Muscle of leg (tissue), 16 donors: Measurements from ENCODE around the gene ATG5. TPM values are rescaled to one million over a fixed set of nuclear protein-coding genes. Genes with fewer than 3 reads are reported as not detected.

Experiments
- DNase-seq: peaks from one replicate; pipeline ENCODE4 v3.0.0; 2013
- H3K27ac ChIP-seq: one replicate; pipeline ENCODE4 v1.5.1; 2013; ENCODE audit warnings: mild to moderate bottlenecking, low read length, control low read depth
- H3K27me3 ChIP-seq: one replicate; pipeline ENCODE4 v1.6.1; 2013; ENCODE audit warnings: low read length; ENCODE audit not compliant: control insufficient read depth, insufficient read depth
- H3K36me3 ChIP-seq: one replicate; pipeline ENCODE4 v1.6.1; 2013; ENCODE audit warnings: low read length; ENCODE audit not compliant: control insufficient read depth, insufficient read depth
- H3K4me1 ChIP-seq: one replicate; pipeline ENCODE4 v1.6.1; 2013; ENCODE audit warnings: low read length; ENCODE audit not compliant: control insufficient read depth, insufficient read depth
- H3K4me3 ChIP-seq: one replicate; pipeline ENCODE4 v1.5.1; 2013; ENCODE audit warnings: low read length, control low read depth
- H3K9me3 ChIP-seq: replicated peaks from 2 replicates; pipeline ENCODE4 v1.6.1; 2013; ENCODE audit warnings: low read depth, low read length; ENCODE audit not compliant: control insufficient read depth
- WGBS: methylation state at CpG from one replicate; pipeline ENCODE4 v1.1.5; 2013; ENCODE audit warnings: missing lambda C conversion rate; ENCODE audit not compliant: insufficient coverage; 5-methylcytosine and 5-hydroxymethylcytosine counted together
- long read RNA-seq, 11 donors: transcript quantifications; one replicate each; lab custom pipeline, GENCODE V29; 2026
- polyA plus RNA-seq, 8 donors: library from polyadenylated mRNA; unstranded; fragments of 120-200 nt; gene quantifications; one replicate each; pipeline versions ENCODE4 v1.2.1 to v1.2.3, GENCODE V29; 2013; ENCODE audit warnings: inconsistent platforms in 1 of 8, low replicate concordance in 1 of 8; ENCODE audit not compliant: insufficient read length in 8 of 8, insufficient read depth in 1 of 8
- total RNA-seq: library from RNA; stranded (reverse); fragments of 120-200 nt; gene quantifications from one replicate; pipeline ENCODE4 v1.2.4, GENCODE V29; 2013

ATG5 gene
- total RNA-seq = 27.8 TPM
- 10 to 100 TPM; 19.2 to 29.8 (median 23.5) TPM for polyA plus RNA-seq
- long read RNA-seq, donor 1, partial matches to known transcripts = 0 of 5 reads
- long read RNA-seq, donor 1, other reads (novel, unspliced or antisense) = 0 of 5 reads
- long read RNA-seq, donor 2 = 0 reads
- long read RNA-seq, donor 3, transcript ATG5-204 (8 exons, 3,216 nt) = major isoform, 7 of 10 reads
- long read RNA-seq, donor 3, partial matches to known transcripts = 0 of 10 reads
- long read RNA-seq, donor 3, other reads (novel, unspliced or antisense) = 0 of 10 reads
- long read RNA-seq, donor 4, partial matches to known transcripts = 0 of 4 reads
- long read RNA-seq, donor 4, other reads (novel, unspliced or antisense) = 0 of 4 reads
- long read RNA-seq, donor 5, transcript ATG5-204 (8 exons, 3,216 nt) = major isoform, 8 of 10 reads
- long read RNA-seq, donor 5, partial matches to known transcripts = 0 of 10 reads
- long read RNA-seq, donor 5, other reads (novel, unspliced or antisense) = 0 of 10 reads
- long read RNA-seq, donor 6, transcript ATG5-204 (8 exons, 3,216 nt) = major isoform, 8 of 16 reads
- long read RNA-seq, donor 6, transcript ATG5-208 (7 exons, 3,035 nt) = minor isoform, 7 of 16 reads
- long read RNA-seq, donor 6, partial matches to known transcripts = 0 of 16 reads
- long read RNA-seq, donor 6, other reads (novel, unspliced or antisense) = 0 of 16 reads
- long read RNA-seq, donor 7, transcript ATG5-204 (8 exons, 3,216 nt) = major isoform, 9 of 13 reads
- long read RNA-seq, donor 7, partial matches to known transcripts = 0 of 13 reads
- long read RNA-seq, donor 7, other reads (novel, unspliced or antisense) = 0 of 13 reads
- long read RNA-seq, donor 8, partial matches to known transcripts = 0 of 4 reads
- long read RNA-seq, donor 8, other reads (novel, unspliced or antisense) = 0 of 4 reads
- long read RNA-seq, donor 9, transcript ATG5-204 (8 exons, 3,216 nt) = major isoform, 5 of 7 reads
- long read RNA-seq, donor 9, partial matches to known transcripts = 0 of 7 reads
- long read RNA-seq, donor 9, other reads (novel, unspliced or antisense) = 0 of 7 reads
- long read RNA-seq, donor 10, transcript ATG5-204 (8 exons, 3,216 nt) = major isoform, 12 of 13 reads
- long read RNA-seq, donor 10, partial matches to known transcripts = 0 of 13 reads
- long read RNA-seq, donor 10, other reads (novel, unspliced or antisense) = 0 of 13 reads
- long read RNA-seq, donor 11, transcript ATG5-204 (8 exons, 3,216 nt) = major isoform, 7 of 11 reads
- long read RNA-seq, donor 11, partial matches to known transcripts = 0 of 11 reads
- long read RNA-seq, donor 11, other reads (novel, unspliced or antisense) = 0 of 11 reads

DNA sequence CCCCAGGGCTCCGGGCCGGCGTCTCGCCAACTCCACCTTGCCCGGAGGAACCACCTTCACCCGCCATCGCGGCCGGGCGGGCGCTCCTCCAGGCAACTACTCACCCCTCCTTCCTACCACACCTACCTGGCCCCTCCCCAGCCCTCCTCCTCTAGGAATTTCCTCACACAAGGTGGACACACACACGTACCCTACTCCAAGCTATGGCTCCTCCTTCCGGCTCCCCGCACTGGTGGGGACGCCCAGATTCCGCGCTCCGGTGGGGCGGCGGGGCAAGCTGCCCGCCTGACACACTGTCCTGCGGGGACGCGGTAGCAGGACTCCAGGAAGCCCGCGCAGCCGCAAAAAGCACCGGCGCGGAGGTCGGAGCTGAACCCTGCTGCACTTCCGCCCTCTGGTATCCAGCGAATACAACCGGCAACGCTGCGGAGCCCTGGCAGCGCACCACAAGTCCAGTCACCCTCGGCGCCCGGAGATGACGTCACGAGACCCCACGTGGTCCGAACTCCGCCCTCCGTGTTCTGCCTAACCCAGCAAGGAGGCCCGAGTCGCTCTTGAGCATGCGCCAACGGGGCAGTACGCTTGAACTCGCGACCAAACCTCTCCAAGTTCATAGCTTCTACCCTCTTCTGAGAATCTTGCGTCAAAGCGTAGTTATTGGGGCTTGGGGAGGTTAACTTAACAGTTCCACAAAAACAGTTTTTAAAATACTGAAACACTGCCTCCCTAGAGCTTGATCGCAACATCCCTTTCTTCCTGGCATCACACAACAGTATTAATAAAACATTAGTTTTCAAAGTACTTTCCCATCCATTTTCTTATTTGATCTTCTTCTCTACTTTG, at the start of gene ATG5:
ATG5 (minus strand) TSS at position 425 of the 843 bp plus-strand sequence. CDS start 9,552 bp downstream, outside the sequence.
- H3K4me3 ChIP-seq = peak within 1 kb of the TSS; percentile 76
- 2% methylated on average over 42 of the region's 56 CpGs for WGBS

DNA sequence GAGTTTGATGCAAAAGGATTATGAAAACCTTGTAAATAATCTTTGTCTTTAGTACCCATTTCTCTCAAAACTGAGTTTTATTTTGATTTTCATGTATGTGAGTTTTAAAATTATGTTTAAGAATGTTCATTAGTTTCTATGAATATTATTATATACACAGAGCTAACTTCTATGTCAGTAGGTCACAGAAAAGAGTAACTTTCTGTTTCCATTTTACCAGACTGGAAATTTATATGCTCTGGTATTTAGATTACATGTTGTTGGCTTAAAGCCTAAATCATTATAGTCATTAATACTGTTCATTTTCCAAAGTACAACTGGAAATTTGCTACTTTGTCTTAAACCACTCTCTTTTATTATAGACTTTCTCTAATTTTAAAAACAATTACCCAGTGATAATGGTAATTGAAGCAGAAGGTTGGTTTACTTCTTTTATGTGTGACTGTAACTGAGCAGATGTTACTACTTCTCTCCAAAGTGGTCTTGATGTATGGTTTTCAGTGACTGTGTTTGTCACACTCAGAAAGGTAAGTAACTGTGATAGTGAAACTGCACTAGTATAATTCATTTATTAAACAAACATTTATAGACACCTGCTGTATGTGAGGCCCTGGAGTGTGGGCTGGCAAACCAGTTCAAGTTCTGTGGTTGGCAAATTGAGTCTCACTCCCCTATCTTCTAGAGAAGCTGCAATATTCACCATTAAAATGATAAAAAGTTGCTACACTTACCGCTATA, 48.1 kb upstream of the ATG5 start:
- no peak overlapping the region for H3K4me3 ChIP-seq
- no CpG with 5 or more reads among the region's 1 CpG for WGBS

More for the DNA sequence above, at the start of gene ATG5:
- H3K27ac ChIP-seq = peak within 1 kb of the TSS; percentile 91
- peaks cover 6% of the 10 kb centered on the region for H3K27me3 ChIP-seq
- H3K36me3 ChIP-seq = no peaks in the 10 kb centered on the region
- H3K4me1 ChIP-seq = no peaks in the 10 kb centered on the region
- peak; percentile 99 for DNase-seq
- no peaks in the 10 kb centered on the region for H3K9me3 ChIP-seq

DNA sequence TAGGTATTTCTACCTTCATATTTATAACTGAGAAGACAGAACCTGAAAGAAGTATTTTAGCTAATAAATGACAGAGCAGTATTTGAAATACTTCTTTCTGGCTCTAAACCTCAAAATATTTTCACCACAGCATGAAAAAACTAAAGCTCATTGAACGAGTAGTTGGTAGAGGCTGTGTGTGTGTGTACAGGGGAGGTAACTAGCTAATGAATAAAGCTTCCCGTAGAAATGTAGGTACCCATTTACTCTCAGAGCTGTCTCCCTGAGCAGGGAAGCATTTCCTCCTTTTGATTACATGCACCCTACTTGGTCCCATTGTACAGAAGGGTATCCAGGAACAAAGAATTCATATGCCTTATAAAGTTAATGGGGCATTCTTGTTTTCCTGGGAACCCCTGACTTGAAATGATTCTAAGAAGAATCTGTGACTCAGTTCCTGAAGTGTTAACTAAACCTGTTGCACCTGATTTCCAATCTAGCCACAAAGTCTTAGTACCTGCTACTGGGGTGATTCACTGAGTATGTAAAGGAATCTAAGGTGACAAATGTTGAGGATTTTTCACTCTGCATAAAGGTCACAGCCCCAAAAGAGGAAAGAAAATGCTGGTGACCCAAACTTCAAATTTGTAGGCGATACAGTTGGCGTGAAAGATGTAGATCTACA, 47.4 kb upstream of the ATG5 start:
- Histone ChIP-seq H3K27ac (no peak overlapping the region), H3K27me3 (no peaks in the 10 kb centered on the region), H3K36me3 (no peaks in the 10 kb centered on the region), H3K4me3 (no peak overlapping the region), H3K9me3 (no peaks in the 10 kb centered on the region), H3K4me1 (no peaks in the 10 kb centered on the region)
- DNase-seq = no peak
- WGBS = no CpG with 5 or more reads among the region's 4 CpGs

More for the DNA sequence above, 48.1 kb upstream of the ATG5 start:
- no peak overlapping the region for H3K27ac ChIP-seq
- H3K4me1 ChIP-seq = no peaks in the 10 kb centered on the region
- DNase-seq = no peak
- H3K27me3 ChIP-seq = no peaks in the 10 kb centered on the region
- H3K9me3 ChIP-seq = no peaks in the 10 kb centered on the region
- no peaks in the 10 kb centered on the region for H3K36me3 ChIP-seq

DNA sequence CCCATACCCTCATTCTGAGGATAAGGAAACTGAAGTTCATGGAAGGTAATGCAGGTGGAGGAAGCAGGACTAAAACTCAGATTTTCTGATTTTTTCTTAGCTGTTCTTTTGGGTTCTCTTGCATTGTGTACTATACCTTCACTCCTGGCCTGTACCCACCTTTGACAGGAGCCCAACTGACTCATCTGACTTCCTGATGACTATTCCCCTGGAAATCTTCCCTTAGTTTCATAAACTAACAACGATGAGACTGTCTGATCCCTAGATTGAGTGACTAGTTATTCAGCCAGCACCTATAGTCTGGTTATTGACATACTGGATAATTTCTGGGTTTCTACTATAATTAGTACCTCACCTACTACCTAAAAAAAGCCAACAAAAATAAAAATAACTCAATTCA, 45.1 kb upstream of the ATG5 start:
- Histone ChIP-seq H3K9me3 (no peaks in the 10 kb centered on the region), H3K27ac (no peak overlapping the region), H3K4me1 (no peaks in the 10 kb centered on the region), H3K36me3 (no peaks in the 10 kb centered on the region), H3K4me3 (no peak overlapping the region), H3K27me3 (no peaks in the 10 kb centered on the region)
- WGBS = no CpG with 5 or more reads among the region's 1 CpG
- DNase-seq = no peak

DNA sequence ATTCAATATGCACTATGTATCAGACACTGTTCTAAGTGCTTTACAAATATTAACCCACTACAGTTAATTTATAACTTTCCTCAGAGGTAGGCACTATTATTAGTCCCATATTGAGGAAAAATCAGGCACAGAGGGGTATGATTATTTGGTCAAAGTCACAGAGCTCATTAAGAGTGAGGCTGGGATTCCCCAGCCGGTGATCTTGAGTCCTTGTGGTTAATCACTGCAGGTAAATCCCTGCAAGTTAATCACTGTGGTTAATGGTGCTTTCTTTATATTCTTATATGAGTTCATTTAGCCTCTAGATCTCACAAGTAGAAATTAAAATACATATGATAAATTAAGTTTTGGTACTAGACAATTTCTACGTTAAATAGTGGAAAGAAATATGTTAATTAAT, 44.2 kb upstream of the ATG5 start:
- Histone ChIP-seq H3K9me3 (no peaks in the 10 kb centered on the region), H3K27ac (no peak overlapping the region), H3K36me3 (no peaks in the 10 kb centered on the region), H3K4me3 (no peak overlapping the region), H3K27me3 (no peaks in the 10 kb centered on the region), H3K4me1 (no peaks in the 10 kb centered on the region)
- WGBS = no CpG with 5 or more reads among the region's 2 CpGs
- no peak for DNase-seq

DNA sequence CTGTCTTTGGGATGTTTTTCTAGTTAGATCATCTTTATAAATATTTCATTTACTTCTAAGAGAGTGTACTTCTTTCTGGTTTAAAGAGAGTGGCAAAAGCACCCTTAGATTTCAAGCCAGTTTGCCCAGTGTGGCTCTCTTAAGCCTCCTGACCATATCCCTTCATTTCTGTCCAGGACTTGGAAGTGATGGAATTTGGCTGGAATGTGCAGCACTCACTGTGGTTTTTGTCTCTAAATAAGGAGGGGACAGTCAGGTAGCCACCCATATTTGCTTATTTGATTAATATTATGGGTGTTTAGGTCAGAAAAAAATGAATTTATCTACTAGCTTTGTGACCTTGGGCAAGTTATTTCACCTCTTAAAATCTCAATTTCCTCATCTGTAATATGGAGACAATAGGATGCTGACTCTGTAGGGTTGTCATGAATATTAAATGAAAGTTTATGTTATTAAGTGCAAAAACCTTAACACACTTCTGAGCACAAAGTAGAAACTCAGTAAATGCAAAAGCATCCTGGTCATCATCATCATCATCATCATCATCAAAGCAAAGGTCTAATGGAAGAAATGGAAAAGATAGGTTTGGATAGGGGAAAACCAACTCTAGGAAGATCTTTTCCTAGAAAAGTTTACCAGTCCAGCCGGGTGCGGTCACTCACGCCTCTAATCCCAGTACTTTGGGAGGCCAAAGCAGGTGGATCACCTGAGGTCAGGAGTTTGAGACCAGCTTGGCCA, 38.0 kb upstream of the ATG5 start:
- Histone ChIP-seq H3K27ac (no peak overlapping the region), H3K27me3 (peaks cover 26% of the 10 kb centered on the region), H3K4me3 (no peak overlapping the region), H3K4me1 (peaks cover 11% of the 10 kb centered on the region), H3K9me3 (no peaks in the 10 kb centered on the region), H3K36me3 (no peaks in the 10 kb centered on the region)
- DNase-seq = no peak
- 100% methylated on average over 3 of the region's 3 CpGs for WGBS

DNA sequence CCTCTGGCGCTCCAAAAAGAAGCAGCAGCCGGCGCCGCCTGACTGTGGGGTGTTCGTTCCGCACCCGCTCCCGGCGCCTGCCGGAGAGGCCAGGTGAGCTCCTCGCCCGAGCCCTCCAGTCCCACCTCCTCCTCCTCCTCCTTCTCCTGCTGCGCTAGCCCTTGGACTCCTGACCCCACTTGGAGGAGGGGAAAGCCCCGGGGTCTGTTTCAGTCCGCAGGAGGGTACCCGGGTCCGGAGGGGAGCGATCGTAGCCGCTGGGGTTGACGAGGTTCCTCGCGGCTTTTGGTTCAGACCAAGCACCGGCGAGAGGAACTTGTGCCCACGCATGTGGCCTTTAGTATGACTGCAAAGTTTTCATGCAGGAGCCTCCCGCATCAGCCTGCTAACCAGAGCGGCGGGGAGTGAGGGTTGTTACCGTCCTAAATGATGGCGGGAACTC, 35.5 kb upstream of the ATG5 start:
- DNase-seq = no peak
- Histone ChIP-seq H3K27me3 (peaks cover 29% of the 10 kb centered on the region), H3K9me3 (no peaks in the 10 kb centered on the region), H3K27ac (no peak overlapping the region), H3K36me3 (no peaks in the 10 kb centered on the region), H3K4me1 (peaks cover 11% of the 10 kb centered on the region), H3K4me3 (peak overlapping the region; percentile 21)
- WGBS = 2% methylated on average over 21 of the region's 31 CpGs

DNA sequence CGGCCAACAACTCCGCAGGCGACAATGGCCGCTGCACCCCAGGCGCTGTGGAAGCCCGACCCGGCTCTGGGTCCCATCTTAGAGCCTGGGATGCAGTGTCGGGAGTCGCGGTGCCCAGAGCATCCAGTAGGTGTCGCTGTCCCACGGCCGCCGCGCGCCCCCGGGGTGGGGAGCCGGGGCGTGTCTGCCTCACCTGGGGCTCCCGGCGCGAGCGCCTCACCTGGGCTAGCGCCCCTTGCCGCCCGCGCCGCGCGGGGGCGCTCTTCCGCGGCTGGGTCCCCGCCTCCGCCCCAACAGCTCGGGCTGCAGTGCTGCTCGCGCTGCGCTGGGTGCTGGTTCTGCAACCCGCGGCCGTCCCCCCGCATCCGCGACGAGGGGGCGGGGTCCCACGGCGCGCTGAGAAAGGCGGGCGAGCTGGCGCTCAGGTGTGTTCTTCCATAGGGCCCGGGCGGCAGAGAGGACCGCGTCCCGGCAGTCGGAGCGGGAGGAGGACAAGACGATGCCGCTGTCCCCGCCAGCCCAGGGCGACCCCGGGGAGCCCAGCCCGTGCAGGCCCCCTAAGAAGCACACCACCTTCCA, 34.9 kb upstream of the ATG5 start, which contains the start of gene CRYBG1:
CRYBG1 (plus strand) TSS at position 308 of the 579 bp plus-strand sequence; CDS start at position 500, 192 bp downstream.
- H3K4me3 ChIP-seq = peak within 1 kb of the TSS; percentile 21
- no peaks in the 10 kb centered on the region for H3K9me3 ChIP-seq
- H3K27ac ChIP-seq = no peak within 1 kb of the TSS
- H3K4me1 ChIP-seq = peaks cover 11% of the 10 kb centered on the region
- DNase-seq = peak; percentile 19
- H3K36me3 ChIP-seq = no peaks in the 10 kb centered on the region
- under 1% methylated on average over 64 of the region's 66 CpGs for WGBS
- peaks cover 29% of the 10 kb centered on the region for H3K27me3 ChIP-seq
